Measurements from ENCODE around the gene FTO.

The FTO gene

GRCh38 chr16:53785916-53786315 is 82.0 kb downstream of the FTO start:
- no peak for DNase-seq

- no peak for DNase-seq
Observed at GRCh38 chr16:53787423-53787822, 83.5 kb downstream of the FTO start.

DNA sequence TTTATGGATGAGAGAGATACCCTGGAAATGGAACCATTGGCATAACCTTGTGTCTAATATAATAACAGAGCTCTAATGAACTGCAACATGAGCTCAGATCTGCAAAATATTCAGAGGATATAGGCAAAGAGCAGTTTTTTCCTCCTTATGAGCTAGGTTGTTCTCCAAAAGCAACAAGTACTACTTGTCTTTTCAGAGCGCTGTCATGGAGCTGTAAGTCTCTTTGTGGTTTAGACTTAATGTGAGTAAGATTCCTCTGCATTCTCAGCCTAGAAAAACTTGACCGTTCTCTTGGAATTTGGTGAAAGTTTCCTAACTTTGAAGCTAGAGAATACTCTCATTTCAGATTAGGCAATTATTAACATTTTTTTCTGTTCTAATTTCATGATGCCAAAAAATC is 85.2 kb downstream of the FTO start:
- DNase-seq = no peak

- DNase-seq = no peak
Observed at GRCh38 chr16:53792161-53792951, 88.4 kb downstream of the FTO start.

DNA sequence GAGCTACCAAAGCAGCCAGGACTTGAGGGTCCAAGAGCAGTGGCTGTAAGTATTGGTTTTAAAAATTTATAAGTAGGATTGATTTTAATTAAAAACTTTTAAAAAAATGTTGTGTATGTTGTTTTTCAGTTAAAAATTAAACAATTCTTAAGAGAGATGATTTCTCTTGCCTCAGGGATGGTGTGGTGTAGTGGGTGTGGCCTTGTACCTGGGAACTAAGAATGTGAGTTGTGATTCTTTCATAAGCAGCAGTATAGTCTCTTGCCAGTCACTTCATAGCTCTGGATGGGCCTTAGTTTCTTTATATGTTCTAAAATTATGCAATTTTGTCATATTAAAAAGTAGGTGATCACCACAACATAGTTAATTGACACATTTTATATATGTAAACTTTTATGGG is 99.5 kb downstream of the FTO start:
- no peak for DNase-seq

DNA sequence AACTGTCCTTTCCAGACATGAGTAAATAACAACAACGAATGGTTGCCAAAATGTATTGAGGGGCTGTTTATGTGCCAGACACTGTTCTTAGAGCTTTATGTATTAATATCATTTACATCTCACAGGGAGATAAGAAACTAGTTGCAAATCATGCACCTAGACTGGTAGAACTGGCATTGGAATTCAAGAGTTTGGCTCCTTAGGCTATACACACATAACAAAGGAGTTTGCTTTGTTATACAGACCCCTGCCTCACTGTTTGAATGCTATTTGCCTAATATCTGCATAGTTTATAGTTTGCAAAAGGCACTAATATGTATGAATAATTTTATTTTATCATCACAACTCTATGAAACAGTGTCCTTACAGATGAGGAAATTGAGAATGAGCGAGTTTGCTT is 100.0 kb downstream of the FTO start:
- DNase-seq = no peak

DNA sequence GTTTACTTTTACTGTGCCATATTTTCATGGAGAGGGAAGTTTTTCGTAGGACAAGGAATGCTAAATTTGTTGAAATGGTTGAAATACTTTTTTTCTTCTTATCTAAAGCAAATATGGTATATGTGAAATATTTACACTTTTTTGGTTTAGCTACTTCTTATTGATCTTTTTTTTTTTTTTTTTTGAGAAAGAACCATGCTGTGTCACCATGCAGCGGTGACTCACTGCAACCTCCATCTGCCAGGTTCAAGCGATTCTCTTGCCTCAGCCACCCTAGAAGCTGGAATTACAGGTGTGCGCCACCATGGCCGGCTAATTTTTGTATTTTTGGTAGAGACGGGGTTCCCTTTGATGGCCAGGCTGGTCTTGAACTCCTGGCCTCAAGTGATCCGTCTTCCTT is 100.5 kb downstream of the FTO start:
- no peak for DNase-seq

- no peak for DNase-seq
Observed at GRCh38 chr16:53805113-53805512, 101.2 kb downstream of the FTO start.

DNA sequence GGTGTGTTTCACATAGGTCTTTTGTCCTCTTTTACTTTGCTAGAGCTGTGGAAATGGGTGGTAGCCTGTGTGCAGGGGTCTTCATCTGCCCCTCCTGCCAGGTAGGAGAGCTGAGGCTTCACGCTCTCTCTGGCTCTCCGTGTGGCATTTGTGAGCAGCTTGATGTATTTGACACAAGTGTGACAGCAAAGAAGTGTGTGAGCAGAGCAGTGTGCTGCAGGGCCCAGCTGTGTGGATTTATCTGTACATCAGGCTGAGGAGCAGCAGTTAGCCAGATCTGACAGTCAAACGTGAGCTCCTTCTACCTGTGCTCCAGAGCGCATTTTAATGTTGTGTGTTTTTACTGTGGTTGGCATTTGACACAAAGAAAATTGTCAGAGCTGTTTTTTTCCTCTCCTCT is 101.8 kb downstream of the FTO start:
- DNase-seq = no peak

DNA sequence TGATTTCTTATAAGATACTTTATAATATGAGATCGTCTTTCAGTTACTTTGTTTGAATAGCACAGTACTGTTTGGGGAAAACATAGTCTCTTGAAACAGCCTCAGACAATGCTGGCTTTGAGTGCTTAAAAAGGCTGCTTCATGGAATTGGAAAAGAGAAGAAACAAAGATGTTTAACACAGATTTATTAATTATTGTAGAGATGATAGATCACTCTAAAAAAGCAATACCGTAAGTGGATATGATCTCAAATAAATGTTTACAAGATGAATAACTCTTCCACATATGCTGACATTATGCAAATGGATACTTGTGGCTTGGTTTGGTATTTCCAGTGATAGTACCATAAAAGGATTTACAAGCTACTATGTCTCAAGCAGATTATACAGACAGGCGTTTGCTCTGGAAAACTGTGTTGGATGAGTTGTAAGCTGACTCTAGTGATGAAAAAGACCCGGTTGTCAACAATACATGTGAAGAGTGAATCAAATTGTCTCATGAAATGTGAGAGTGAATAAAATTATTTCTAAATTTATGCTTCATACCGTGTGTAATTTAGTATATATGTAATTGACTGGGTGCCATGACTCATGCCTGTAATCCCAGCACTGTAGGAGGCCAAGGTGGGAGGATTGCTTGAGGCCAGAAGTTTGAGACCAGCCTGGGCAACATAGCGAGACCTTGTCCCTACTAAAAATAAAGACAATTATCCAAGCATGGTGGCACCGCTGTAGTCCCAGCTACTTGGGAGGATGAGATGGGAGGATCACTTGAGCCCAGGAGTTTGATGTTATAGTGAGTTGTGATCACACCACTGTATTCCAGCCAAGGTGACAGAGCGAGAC is 105.4 kb downstream of the FTO start:
- DNase-seq = no peak

GRCh38 chr16:53812914-53813313 is 109.0 kb downstream of the FTO start:
- no peak for DNase-seq

- DNase-seq = no peak
Observed at GRCh38 chr16:53814801-53815200, 110.8 kb downstream of the FTO start.

- no peak for DNase-seq
Observed at GRCh38 chr16:53816211-53816836, 112.4 kb downstream of the FTO start.

DNA sequence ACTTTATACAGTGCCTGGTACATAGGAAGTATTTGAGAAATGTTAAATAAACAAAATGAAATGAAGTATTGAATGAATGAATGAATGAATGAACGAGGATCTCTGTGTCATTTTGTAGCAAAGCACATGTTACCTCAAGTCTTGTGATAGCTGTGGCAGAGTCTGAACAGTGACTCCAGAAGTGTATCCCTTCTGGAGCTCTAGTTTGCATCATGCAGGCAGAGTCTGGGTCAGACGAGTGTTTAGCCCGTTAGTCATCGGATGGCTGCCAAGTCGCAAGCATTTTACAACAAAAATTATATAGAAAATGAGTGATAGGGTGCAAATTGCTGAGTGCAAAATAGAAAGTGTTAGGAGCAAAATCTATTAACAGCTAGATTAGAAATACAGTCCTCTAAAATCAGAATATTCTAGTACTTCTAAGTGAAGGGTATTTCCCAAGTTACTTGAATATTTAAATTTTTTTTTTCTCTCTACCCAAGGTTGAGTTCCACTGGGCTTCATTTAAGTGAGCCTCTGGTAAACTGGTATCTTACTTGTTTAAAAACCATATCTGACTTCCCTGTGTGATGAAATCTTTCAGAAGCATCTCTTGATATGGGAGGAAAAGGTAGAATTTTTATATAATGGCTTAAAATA is 113.3 kb downstream of the FTO start:
- DNase-seq = no peak

DNA sequence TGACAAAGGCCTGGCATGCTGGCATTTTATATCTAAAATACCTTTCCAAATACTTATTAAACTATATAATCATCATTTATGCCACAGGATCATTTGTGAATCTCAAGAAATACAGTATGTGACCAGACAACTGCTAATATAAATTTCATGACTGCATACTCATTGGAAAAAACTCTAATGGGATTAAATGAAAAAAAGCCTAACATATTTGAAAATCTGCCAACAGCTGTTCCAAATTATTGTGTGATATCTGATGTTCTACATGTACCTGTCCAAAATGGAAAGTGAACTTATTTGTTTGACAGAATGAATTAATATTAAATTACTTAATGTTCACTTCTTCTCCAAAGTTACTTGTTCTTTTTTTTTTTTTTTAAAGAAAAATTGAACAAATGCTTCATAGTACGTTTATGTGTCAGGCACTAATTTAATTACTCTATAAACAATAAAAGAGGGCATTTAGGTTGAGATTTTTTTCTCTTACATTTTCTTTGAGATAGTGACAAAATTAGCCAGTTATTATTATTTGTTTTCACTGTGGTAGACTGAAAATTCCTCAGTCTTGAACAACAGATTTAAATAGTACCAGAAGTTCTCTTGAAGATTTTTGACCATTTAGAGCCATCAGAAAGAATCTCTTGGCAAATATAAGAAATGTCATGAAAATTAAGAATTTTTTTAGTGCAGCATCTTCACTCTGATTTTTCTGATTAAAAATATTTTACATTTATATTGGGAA is 114.0 kb downstream of the FTO start:
- no peak for DNase-seq

DNA sequence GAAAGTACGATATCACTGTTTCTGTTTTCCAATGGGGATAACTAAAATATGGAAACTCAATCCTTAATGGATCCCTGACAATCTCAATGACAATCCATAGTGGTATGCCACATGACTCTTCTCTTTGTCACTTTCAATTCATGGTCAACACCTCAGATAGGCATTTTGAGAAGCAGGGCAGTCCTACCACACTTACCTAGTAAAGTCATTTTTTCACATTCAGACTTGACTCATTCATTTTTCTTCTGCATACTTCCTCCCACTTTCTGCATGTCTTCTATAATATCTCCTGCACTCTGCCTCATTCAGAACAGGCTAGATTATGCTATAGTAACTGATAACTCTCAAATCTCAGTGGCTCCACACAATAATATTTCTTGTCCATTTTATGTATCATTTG is 117.5 kb downstream of the FTO start:
- DNase-seq = no peak

DNA sequence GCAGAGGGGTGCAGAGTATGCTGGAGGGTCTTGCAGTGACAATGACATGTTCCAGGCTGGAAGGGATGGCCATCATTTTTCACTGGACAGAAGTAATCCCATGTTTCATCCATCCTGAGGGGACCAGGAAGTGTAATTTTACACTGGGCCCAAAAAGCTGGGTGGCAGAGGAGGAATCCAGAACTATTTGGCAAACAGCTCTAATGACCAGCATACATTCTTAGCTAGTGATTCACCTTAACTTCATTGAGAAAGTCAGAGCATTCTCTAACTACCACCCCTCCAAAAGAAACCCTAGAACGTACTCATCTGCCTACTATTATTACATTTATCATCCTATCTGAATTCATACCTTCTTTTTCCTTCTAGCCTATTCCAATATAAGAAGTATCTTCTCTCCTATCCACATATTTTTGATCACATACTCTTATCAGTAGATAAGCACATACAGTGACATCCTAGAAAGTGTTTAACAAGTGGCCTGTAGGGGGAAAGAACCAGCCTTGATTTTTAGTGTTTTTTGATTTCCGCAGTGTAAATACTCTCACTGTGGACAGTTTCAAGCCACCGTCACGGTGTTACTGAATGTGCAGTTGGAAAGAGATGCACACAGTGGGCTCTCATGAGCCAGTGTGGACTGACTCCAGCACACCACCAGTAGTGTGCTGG is 118.1 kb downstream of the FTO start:
- DNase-seq = no peak

GRCh38 chr16:53822936-53823529 is 119.1 kb downstream of the FTO start:
- DNase-seq = peak; percentile 38

DNA sequence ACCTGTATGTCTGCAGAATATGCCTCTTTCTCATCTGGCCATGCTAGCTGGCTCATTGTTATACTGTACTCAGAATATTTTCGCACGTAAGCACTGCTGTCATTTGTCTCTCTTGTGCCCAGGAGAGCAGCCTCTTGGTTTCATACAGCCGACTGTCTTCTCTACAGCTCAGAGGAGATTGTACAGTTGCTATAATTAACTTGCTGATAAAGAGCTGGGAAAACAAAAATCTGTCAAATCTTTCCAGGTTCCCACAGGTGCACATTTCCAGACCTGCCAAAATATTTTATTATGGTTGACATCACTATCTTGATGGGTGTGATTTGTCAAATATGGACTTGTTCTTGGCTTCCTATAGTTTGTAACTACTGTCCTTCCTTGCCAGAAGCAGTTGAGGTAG is 122.7 kb downstream of the FTO start:
- no peak for DNase-seq

DNA sequence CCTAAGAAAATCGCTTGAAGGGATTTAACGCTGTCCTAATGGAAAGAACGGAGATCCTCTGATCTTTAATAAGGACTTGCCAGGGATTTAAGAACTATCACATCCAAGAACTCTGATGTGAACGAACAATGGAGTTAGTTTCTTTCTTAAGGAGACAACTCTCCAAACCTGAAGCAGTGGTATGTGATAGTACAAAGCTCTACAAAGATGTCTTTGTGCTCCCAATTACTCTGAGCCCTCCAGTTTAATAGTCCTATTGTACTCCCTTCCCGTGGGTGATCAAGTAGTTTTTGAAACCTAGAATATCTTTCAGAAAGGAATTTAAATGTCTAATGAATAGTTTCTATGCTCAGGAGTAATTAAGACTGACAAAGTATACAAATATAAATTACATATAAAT is 123.8 kb downstream of the FTO start:
- DNase-seq = no peak

DNA sequence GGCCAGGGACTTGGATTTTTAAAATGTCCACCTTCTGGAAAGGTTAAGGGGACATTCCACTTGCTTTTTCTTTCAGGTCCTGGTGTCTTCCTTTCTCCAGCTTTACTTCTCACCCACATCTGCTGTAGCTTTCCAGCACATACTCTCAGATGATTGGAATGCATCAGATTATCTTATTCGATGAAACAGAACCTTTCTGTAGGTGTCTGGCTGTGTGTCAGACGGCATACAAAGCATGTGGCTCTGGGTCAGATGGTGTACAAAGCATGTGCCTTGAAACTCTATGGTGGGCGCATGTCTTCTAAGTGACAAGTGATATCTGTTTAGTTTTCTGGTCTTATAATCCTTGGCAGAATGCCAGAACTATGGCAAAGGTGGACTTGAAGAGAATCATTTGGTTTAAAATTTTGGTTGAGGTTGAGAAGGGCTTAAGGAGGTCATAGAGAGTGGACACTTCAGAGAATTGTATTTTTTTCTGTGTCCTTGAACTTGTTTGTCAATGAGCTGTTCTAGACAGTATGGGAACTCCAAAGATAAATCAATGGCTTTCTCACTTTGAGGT is 125.3 kb downstream of the FTO start:
- no peak for DNase-seq

All from NCI-H2029 (cell line).